GM19455 (cell line): ENCODE measurements around the gene ARAP1.

ENCODE experiments used
- ATAC-seq: cut with Tn5 transposase; IDR thresholded peaks from one replicate; pipeline ENCODE4 v1.9.1; 2021; ENCODE audit not compliant: unreplicated experiment

The ARAP1 gene

DNA sequence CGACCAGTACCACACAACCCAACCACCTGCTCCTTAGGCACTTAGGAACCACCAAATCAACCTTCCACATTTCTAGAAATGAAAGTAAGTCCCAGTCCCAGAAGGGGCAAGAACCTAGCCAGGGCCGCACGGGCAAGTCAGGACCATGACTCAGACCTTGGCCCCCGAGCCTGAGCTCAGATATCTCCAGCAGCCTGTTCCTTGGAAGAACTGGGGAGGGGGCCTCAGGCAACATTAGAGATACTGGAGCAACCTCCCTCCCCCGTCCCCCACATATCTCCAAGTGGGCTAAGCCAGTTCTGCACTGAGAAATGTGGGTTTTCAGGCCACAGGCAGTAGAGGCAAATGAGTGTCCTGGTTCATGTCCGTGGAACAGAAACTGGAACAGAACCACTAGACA is 7.7 kb downstream of the ARAP1 start:
- no peak for ATAC-seq

DNA sequence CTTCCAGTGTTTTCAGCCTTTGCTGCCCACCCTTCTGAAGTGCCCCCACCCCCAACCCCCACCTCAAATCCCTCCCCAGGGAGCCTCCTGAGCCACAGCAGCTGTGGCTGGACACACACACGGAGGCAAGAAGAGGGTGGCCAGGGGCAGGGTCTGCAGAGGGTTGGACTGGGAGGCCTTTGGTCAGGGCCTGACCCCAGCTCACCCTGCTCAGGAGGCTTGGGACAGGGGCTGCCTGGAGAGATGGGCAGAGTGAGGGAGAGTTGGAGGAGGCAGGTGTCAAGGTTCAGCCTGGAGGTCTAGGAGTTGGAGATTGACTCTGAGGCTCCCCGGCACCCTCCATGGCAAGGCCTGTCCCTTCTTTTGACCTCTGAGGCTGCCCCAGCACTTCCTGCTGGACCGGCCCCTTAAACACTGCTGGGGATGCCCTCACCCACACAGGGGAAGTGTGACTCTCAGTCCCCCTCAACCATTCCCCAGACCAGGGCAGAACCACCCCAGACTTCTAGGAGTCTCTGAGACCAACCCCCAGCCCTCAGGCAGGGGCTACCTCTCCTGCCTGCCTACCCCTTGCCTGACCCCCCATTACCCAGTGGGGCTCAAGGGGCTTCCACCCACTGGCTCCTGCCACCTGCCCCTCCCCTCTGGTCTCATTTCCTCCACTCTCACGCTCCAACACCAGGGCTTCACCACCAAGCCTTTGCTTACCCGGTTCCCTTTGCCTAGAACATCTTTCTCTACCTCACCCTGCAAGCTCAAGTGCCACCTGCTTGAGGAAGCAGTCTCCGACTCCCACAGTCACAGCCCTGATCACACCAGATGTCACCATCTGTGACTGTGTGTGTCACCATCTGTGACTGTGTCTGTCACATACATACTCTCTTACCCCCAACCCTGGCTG is 8.6 kb downstream of the ARAP1 start:
- ATAC-seq: no peak

DNA sequence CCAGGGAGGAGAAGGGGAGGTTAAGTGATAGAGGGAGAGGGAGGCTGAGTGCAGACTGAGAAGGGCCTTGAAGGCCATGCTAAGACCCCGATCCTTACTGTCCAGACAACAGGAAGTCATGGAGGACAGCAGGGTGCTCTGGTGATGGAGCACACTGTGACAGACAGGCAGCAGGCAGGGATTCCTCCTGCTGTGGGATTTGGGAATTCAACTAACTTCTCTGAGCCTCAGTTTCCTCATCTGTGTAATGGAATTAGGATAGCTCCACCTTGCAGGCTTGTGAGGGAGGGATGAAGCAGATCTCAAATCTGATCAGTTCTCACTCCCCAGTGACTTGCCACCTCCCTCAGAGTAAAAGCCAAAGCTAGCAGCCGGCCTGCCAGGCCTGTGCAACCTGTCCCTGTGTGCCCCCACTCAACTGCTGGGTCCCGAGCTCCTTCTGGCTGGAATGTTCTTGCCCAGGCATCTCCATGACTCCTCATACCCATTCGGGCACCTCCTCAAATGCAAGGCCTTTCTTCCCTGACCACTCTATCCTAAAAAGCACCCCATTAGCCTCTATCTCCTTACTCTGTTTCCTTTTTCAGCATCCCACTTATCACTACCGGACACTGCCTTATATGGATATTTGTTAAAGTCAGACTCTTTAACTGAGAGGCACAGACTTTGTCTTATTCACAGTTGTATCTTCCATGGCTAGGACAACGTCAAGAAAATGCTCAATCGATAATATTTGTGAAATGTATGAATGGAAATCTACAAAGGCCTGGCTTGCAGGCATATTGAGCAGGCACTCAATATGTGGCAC is 9.5 kb downstream of the ARAP1 start:
- no peak for ATAC-seq

- ATAC-seq: no peak
Measured at GRCh38 chr11:72741849-72742512, 10.2 kb downstream of the ARAP1 start.

GRCh38 chr11:72741429-72741833 is 10.8 kb downstream of the ARAP1 start:
- ATAC-seq: no peak

DNA sequence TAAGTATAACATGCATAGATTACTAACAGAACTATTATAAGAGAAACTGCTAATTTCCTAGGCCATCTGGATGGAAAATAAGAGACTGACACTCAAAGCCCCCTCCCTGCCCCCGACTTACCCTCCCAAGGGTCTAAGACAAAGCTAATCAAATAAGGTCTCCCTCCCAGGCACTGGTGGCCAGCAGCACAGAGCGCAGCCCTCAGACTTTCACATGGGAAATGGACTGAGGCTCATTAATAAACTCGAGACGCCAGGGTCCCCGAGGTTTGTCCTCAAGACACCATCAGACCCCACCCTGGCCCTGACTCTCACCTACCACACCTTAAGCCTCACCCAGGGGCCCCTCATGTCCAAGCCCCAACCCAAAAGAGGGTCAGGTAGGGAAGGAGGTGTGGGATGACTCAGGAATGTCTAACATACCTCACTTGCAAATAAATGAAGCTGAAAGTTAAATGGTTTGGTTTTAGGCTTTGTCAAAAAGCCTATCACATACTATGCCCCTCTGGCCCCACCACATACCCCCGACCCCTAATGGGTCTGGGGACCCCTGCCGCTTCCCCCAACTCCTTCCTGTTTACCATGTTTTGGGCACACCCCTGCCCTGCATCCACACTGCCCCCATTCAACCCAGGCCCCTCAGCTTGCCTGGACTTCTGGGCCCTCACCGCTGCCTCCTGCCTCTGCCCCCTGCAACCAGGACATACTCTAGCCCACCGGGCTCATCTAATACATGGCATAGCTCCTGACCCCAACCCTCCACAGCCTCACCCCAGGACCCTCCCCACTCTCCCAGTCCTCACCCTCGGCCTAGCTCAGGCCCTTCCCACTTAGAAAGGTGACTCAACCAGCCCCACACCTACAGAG is 11.4 kb downstream of the ARAP1 start:
- ATAC-seq: no peak

DNA sequence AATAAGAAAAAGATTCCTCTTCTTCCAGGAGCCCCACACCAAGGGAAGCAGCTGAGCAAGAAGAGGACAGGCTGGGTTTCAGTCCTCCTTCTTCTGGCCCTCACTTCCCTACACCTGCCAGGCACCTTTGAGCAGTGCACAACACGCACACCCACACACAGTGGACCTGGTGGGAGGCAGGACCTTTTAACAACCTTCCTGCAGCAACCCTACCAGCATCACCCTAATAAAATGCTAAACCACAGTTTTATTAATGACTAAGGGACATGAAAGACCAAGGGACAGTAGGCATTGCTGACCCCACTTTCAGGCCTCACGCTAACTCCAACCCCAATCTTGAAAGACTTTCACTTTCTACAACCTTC is 12.2 kb downstream of the ARAP1 start:
- no peak for ATAC-seq

DNA sequence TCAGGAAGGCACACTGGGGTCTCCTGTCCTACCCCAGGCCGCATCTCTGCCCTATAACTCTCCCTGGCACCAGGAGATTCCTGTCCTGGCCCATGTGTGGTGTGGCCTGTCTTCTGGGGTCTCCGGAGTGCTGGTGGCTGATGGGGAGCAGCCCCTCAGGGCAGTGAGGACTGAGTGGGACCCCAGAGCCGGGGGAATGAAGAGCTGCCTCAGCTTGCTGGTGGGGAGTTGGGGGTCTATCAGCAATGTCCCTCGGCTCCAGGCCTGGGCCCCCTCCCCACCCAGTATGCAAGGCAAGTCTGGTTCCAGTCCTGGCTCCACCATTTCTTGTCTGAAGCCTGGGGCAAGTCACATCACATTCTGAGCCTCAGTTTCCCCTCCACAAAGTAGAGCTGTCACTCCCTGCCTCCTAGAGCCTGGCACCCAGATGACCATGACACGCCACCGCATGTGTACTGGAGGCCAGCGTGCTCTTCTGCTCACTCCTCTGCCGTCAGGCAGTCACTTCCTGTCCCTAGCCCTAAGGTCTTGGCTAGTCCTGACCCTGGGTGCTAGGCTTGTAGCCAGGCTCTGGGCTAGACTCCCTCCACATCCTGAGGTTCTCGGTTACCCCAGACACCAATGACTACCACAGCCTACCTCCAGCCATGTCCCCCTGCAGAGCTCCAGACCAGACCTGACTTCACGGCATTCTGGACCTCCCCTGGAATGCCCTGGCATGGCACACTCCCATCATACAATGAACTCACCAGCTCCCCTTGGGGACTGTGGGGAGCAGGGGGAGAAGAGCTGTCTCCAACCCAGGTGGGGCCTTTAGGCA is 12.8 kb downstream of the ARAP1 start:
- no peak for ATAC-seq

DNA sequence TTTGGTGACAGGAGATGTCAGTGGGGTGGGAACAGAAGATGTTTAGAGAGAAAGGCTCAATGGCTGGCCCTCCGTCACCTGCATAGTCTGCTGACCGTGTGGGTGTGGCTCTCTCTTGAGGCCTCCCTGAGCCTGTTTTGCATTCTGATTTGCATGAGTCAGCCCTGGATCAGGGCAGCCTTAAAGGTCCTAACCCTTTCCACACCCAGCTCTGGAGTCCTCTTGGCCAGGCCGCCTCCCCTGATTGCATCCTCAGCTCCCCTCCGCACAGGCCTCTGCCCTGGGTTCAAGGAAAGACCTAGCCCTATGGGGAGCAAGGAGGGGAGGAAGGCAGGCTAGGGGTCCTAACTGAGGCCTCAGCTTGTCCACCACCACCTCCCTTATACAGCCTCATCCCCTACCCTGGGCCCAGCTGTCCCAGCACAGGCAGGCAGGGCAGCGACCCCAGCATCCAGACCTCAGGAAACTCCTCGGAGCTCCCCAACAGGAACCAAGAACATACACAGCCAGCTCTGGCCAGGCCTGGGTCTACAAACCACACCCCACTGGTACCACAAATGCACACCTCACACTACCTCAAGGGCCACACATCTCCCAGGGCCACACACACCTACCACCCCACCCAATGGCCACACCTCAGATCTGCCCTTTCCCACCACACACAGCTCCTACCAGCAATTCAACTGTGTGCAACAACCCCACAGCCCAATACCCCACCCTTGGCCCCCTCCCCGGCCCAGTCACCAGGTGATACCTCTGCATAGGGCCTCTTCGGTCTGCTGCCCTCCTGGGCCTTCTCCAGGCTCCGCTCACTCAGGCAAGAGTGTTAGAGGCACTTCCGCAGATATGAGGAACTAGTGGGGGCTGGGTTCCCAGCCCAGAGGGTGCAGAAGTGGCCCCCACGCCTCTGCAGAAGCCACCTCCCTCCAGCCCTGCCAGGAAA is 13.7 kb downstream of the ARAP1 start:
- no peak for ATAC-seq

GRCh38 chr11:72737336-72737735 is 14.9 kb downstream of the ARAP1 start:
- no peak for ATAC-seq

- ATAC-seq: no peak
Measured at GRCh38 chr11:72736452-72737069, 15.6 kb downstream of the ARAP1 start.

- ATAC-seq: no peak
Measured at GRCh38 chr11:72735495-72736027, 16.6 kb downstream of the ARAP1 start.

GRCh38 chr11:72732329-72732728 is 19.9 kb downstream of the ARAP1 start:
- ATAC-seq: no peak

- ATAC-seq: no peak
Measured at GRCh38 chr11:72730737-72731136, 21.5 kb downstream of the ARAP1 start.

DNA sequence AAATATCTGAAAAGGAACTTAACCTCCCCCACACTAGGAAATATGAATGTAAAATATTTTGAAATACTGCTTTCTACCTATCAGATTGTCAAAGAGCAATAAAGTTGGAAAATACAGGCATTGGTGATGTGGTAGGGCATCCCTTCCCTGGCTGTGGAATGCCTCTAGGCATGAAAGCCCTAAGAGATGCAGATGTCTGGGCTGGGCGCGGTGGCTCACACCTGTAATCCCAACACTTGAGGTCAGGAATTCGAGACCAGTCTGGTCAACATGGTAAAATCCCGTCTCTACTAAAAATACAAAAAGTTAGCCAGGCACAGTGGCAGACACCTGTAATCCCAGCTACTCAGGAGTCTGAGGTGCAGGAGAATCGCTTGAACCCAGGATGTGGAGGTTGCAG is 22.0 kb downstream of the ARAP1 start:
- ATAC-seq: no peak

DNA sequence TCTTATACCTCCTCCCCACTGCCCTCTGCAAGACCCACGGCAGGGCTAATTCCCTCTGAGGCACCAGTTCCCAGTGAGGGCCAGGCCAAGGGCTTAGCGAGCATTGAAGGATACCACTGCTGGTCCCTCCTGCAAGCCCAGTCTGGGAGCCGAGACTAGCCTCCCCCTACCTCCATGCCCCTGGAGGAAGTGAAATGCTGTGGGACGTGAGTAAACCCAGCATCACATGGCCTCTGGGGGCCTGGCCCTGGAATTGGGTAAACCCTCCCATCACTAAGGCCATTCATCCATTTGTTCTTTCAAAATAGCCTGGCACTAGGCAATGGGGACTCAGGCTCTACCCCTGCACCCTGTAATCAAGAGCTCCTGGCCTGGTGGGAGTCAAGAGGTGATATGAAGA is 24.7 kb downstream of the ARAP1 start:
- ATAC-seq: no peak

DNA sequence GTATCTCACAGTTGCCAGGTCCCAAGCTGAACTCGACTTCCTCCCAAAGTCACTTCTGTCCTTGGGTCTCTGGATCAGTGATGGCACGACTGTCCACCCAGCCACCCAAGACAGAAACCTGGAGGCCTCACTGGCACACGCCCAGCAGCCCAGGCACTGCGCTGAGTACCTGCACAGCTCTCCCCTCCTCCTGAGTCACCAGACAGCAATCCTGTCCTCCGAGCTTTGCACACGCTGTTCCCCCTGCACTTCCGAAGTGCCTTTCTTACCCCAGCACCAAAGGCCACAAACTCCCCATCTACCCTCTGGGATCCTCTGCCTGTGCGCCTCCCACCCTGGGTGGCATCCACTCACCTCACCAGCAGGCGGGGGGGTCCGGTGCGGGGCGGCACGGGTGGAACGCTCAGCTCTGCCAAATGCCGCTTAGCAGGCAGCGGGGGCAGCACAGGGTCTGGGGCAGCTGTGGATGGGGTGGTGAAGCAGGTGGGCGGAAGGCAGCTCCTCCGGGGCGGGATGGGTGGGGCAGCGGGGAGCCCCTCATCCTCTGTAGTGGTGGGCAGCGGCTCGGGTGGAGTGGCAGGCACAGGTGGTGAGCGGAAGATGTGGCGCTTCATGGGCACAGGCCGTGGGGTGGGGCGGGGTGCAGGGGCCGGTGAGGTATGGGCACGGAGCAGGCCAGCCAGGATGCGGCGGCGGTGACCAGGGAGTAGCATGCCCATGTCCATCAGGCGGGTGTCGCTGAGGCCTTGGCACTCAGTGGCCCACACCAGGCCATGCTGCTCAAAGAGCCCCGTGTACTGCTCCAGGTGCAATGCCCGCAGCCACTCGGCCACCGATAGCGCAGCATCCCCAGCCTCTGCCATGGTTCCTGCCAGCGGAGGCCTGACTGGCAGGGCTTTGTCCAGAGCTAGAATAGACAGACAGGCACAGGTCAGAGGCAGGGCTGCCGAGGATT is 25.7 kb downstream of the ARAP1 start:
- ATAC-seq: no peak
